ENCODE results near the gene TAS2R10. TPM values are rescaled to one million over a fixed set of nuclear protein-coding genes. Genes with fewer than 3 reads are reported as not detected.
A peak's percentile ranks its signal among the peaks of the same experiment; 100 is the strongest.

Gene TAS2R10
- total RNA-seq: under 1 TPM; 0.48 to 0.58 TPM

- Mint-ChIP-seq H3K4me1 (no peaks in the 10 kb centered on the region), H3K9me3 (no peaks in the 10 kb centered on the region), H3K27ac (no peak within 1 kb of the TSS), H3K36me3 (no peaks in the 10 kb centered on the region), H3K4me3 (no peak within 1 kb of the TSS), H3K27me3 (peaks cover 2% of the 10 kb centered on the region)
- ATAC-seq (ENCODE audit: low read depth) (no peak), DNase-seq (no peak)
- POLR2A ChIA-PET: no interaction called here
Measured at GRCh38 chr12:10826258-10826657, at the start of gene TAS2R10. TSS of gene TAS2R10 (minus strand) at chr12:10826358. CDS start at chr12:10826269, 89 bp downstream.

GRCh38 chr12:10873378-10873777, 47.2 kb upstream of the TAS2R10 start:
- Mint-ChIP-seq H3K27ac (no peak overlapping the region), H3K9me3 (peaks cover 6% of the 10 kb centered on the region), H3K4me1 (no peaks in the 10 kb centered on the region), H3K27me3 (no peaks in the 10 kb centered on the region), H3K36me3 (peaks cover 27% of the 10 kb centered on the region), H3K4me3 (no peak overlapping the region)
- DNase-seq (no peak), ATAC-seq (ENCODE audit: low read depth) (no peak)
- POLR2A ChIA-PET: no interaction called here

- peaks cover 1% of the 10 kb centered on the region for H3K9me3 Mint-ChIP-seq
- H3K36me3 Mint-ChIP-seq: peaks cover 8% of the 10 kb centered on the region
- H3K4me1 Mint-ChIP-seq: no peaks in the 10 kb centered on the region
- DNase-seq: no peak
- H3K27me3 Mint-ChIP-seq: no peaks in the 10 kb centered on the region
- POLR2A ChIA-PET: no interaction called here
- H3K4me3 Mint-ChIP-seq: no peak overlapping the region
- H3K27ac Mint-ChIP-seq: no peak overlapping the region
- ATAC-seq (ENCODE audit: low read depth): no peak
Measured at GRCh38 chr12:10867381-10867780, 41.2 kb upstream of the TAS2R10 start.

GRCh38 chr12:10863512-10864218, 37.5 kb upstream of the TAS2R10 start:
- POLR2A ChIA-PET: no interaction called here
- H3K27me3 Mint-ChIP-seq: no peaks in the 10 kb centered on the region

GRCh38 chr12:10861366-10861765, 35.2 kb upstream of the TAS2R10 start:
- Mint-ChIP-seq H3K4me1 (peaks cover 3% of the 10 kb centered on the region), H3K9me3 (peaks cover 30% of the 10 kb centered on the region), H3K27me3 (no peaks in the 10 kb centered on the region), H3K27ac (no peak overlapping the region), H3K4me3 (no peak overlapping the region), H3K36me3 (peaks cover 40% of the 10 kb centered on the region)
- DNase-seq: no peak
- no peak for ATAC-seq (ENCODE audit: low read depth)
- POLR2A ChIA-PET: no interaction called here

More at GRCh38 chr12:10863512-10864218, 37.5 kb upstream of the TAS2R10 start:
- H3K27ac Mint-ChIP-seq: no peak overlapping the region
- H3K4me3 Mint-ChIP-seq: no peak overlapping the region
- DNase-seq (no peak), ATAC-seq (ENCODE audit: low read depth) (no peak)
- peaks cover under 1% of the 10 kb centered on the region for H3K4me1 Mint-ChIP-seq
- H3K9me3 Mint-ChIP-seq: peaks cover 14% of the 10 kb centered on the region
- H3K36me3 Mint-ChIP-seq: peaks cover 23% of the 10 kb centered on the region

- H3K36me3 Mint-ChIP-seq: peaks cover 57% of the 10 kb centered on the region
- no peak overlapping the region for H3K4me3 Mint-ChIP-seq
- ATAC-seq (ENCODE audit: low read depth): no peak
- H3K27ac Mint-ChIP-seq: no peak overlapping the region
- POLR2A ChIA-PET: no interaction called here
- H3K27me3 Mint-ChIP-seq: no peaks in the 10 kb centered on the region
- no peak for DNase-seq
- peaks cover 21% of the 10 kb centered on the region for H3K4me1 Mint-ChIP-seq
- peaks cover 40% of the 10 kb centered on the region for H3K9me3 Mint-ChIP-seq
Measured at GRCh38 chr12:10855807-10856206, 29.6 kb upstream of the TAS2R10 start.

GRCh38 chr12:10853776-10854175, 27.6 kb upstream of the TAS2R10 start:
- peaks cover 36% of the 10 kb centered on the region for H3K4me1 Mint-ChIP-seq
- H3K27ac Mint-ChIP-seq: peak overlapping the region; percentile 32
- H3K9me3 Mint-ChIP-seq: peaks cover 40% of the 10 kb centered on the region
- no peaks in the 10 kb centered on the region for H3K27me3 Mint-ChIP-seq
- ATAC-seq (ENCODE audit: low read depth) (no peak), DNase-seq (no peak)
- peaks cover 57% of the 10 kb centered on the region for H3K36me3 Mint-ChIP-seq
- no peak overlapping the region for H3K4me3 Mint-ChIP-seq
- POLR2A ChIA-PET: no interaction called here

GRCh38 chr12:10851243-10851858, 25.2 kb upstream of the TAS2R10 start:
- peak overlapping the region; percentile 75 for H3K27ac Mint-ChIP-seq
- no peak overlapping the region for H3K4me3 Mint-ChIP-seq
- H3K4me1 Mint-ChIP-seq: peaks cover 38% of the 10 kb centered on the region
- H3K27me3 Mint-ChIP-seq: no peaks in the 10 kb centered on the region
- H3K9me3 Mint-ChIP-seq: peaks cover 29% of the 10 kb centered on the region
- ATAC-seq (ENCODE audit: low read depth) (no peak), DNase-seq (no peak)
- peaks cover 58% of the 10 kb centered on the region for H3K36me3 Mint-ChIP-seq
- POLR2A ChIA-PET: interaction anchor here (3.8 kb wide), 1 partner anchor 320 kb away, joined by 16 read pairs; the partner anchor contains the start of gene SMIM10L1

GRCh38 chr12:10849425-10849878, 23.3 kb upstream of the TAS2R10 start, which contains the start of gene PRR4:
TSS of gene PRR4 (minus strand) at chr12:10849475. CDS start at chr12:10849437, 38 bp downstream.
- H3K4me3 Mint-ChIP-seq: peak within 1 kb of the TSS; percentile 31
- POLR2A ChIA-PET: interaction anchor here (3.8 kb wide), 1 partner anchor 322 kb away, joined by 16 read pairs; the partner anchor contains the start of gene SMIM10L1

GRCh38 chr12:10847744-10848143, 21.6 kb upstream of the TAS2R10 start:
- H3K27ac Mint-ChIP-seq: no peak overlapping the region
- DNase-seq (no peak), ATAC-seq (ENCODE audit: low read depth) (no peak)
- H3K27me3 Mint-ChIP-seq: no peaks in the 10 kb centered on the region
- peaks cover 52% of the 10 kb centered on the region for H3K36me3 Mint-ChIP-seq
- peaks cover 36% of the 10 kb centered on the region for H3K4me1 Mint-ChIP-seq
- no peak overlapping the region for H3K4me3 Mint-ChIP-seq
- POLR2A ChIA-PET: interaction anchor here (0.7 to 3.8 kb wide), 2 partner anchors 323 to 696 kb away, joined by 3 to 16 read pairs; partner anchors contain the start of gene SMIM10L1
- peaks cover 19% of the 10 kb centered on the region for H3K9me3 Mint-ChIP-seq

More at GRCh38 chr12:10849425-10849878, 23.3 kb upstream of the TAS2R10 start, which contains the start of gene PRR4:
- peaks cover 19% of the 10 kb centered on the region for H3K9me3 Mint-ChIP-seq
- H3K27me3 Mint-ChIP-seq: no peaks in the 10 kb centered on the region
- H3K4me1 Mint-ChIP-seq: peaks cover 38% of the 10 kb centered on the region
- peak within 1 kb of the TSS; percentile 75 for H3K27ac Mint-ChIP-seq
- DNase-seq: no peak
- H3K36me3 Mint-ChIP-seq: peaks cover 52% of the 10 kb centered on the region
- peak; percentile 83 for ATAC-seq (ENCODE audit: low read depth)

GRCh38 chr12:10842862-10843261, 16.7 kb upstream of the TAS2R10 start:
- Mint-ChIP-seq H3K9me3 (peaks cover 4% of the 10 kb centered on the region), H3K27me3 (no peaks in the 10 kb centered on the region), H3K4me3 (no peak overlapping the region), H3K27ac (no peak overlapping the region), H3K4me1 (peaks cover 1% of the 10 kb centered on the region), H3K36me3 (peaks cover 30% of the 10 kb centered on the region)
- POLR2A ChIA-PET: no interaction called here
- DNase-seq (no peak), ATAC-seq (ENCODE audit: low read depth) (no peak)

GRCh38 chr12:10838461-10838860, 12.3 kb upstream of the TAS2R10 start:
- POLR2A ChIA-PET: no interaction called here
- no peak overlapping the region for H3K4me3 Mint-ChIP-seq
- no peak overlapping the region for H3K27ac Mint-ChIP-seq
- H3K9me3 Mint-ChIP-seq: peaks cover 2% of the 10 kb centered on the region
- ATAC-seq (ENCODE audit: low read depth) (no peak), DNase-seq (no peak)
- no peaks in the 10 kb centered on the region for H3K4me1 Mint-ChIP-seq
- H3K36me3 Mint-ChIP-seq: peaks cover 12% of the 10 kb centered on the region
- H3K27me3 Mint-ChIP-seq: no peaks in the 10 kb centered on the region

- no peaks in the 10 kb centered on the region for H3K36me3 Mint-ChIP-seq
- H3K27ac Mint-ChIP-seq: no peak overlapping the region
- ATAC-seq (ENCODE audit: low read depth) (no peak), DNase-seq (no peak)
- no peaks in the 10 kb centered on the region for H3K9me3 Mint-ChIP-seq
- no peaks in the 10 kb centered on the region for H3K27me3 Mint-ChIP-seq
- no peaks in the 10 kb centered on the region for H3K4me1 Mint-ChIP-seq
- POLR2A ChIA-PET: no interaction called here
- no peak overlapping the region for H3K4me3 Mint-ChIP-seq
Measured at GRCh38 chr12:10829994-10830393, 3.8 kb upstream of the TAS2R10 start.

- Mint-ChIP-seq H3K27me3 (peaks cover 2% of the 10 kb centered on the region), H3K36me3 (no peaks in the 10 kb centered on the region), H3K4me1 (no peaks in the 10 kb centered on the region), H3K4me3 (no peak overlapping the region), H3K27ac (no peak overlapping the region), H3K9me3 (no peaks in the 10 kb centered on the region)
- DNase-seq: no peak
- ATAC-seq (ENCODE audit: low read depth): no peak
- POLR2A ChIA-PET: no interaction called here
Measured at GRCh38 chr12:10824957-10825356, 1.2 kb downstream of the TAS2R10 start.

All from activated naive CD8-positive, alpha-beta T cell treated with anti-CD3 and anti-CD28 coated beads, Interleukin-2, amount 10 ng/mL, durations not matched to agents 7 days and 5 days (primary cell).